Liver (tissue), 9 donors: ENCODE results near the gene ERC1. TPM values are rescaled to one million over a fixed set of nuclear protein-coding genes. Genes with fewer than 3 reads are reported as not detected.

Experiments
- DNase-seq: peaks from one replicate; pipeline ENCODE4 v3.0.0-alpha.2; 2017; ENCODE audit warnings: low spot score
- H3K27ac ChIP-seq, 2 donors: one replicate each; pipeline ENCODE4 v1.7.0; 2013; ENCODE audit warnings: inconsistent platforms in 2 of 2, low read length in 2 of 2, control low read depth in 1 of 2, low read depth in 1 of 2, mild to moderate bottlenecking in 1 of 2
- H3K27me3 ChIP-seq, 4 donors: one replicate each; pipeline versions ENCODE4 v1.6.1 to v1.7.0; 2013; ENCODE audit warnings: low read length in 3 of 4, inconsistent platforms in 1 of 4, mild to moderate bottlenecking in 1 of 4, moderate library complexity in 1 of 4; ENCODE audit not compliant: control insufficient read depth in 4 of 4, insufficient read depth in 4 of 4
- H3K36me3 ChIP-seq, 4 donors: one replicate each; pipeline versions ENCODE4 v1.6.1 to v1.7.0; 2013; ENCODE audit warnings: low read length in 3 of 4, mild to moderate bottlenecking in 3 of 4, low read depth in 1 of 4, moderate library complexity in 1 of 4; ENCODE audit not compliant: control insufficient read depth in 4 of 4, insufficient read depth in 3 of 4
- H3K4me1 ChIP-seq, 4 donors: one replicate each; pipeline versions ENCODE4 v1.6.1 to v1.7.0; 2013; ENCODE audit warnings: low read length in 3 of 4, mild to moderate bottlenecking in 3 of 4, moderate library complexity in 1 of 4; ENCODE audit not compliant: control insufficient read depth in 4 of 4, insufficient read depth in 4 of 4
- H3K4me3 ChIP-seq, 3 donors: one replicate each; pipeline versions ENCODE4 v1.6.1 to v1.7.0; 2013; ENCODE audit warnings: low read length in 3 of 3, control low read depth in 1 of 3, low read depth in 1 of 3, mild to moderate bottlenecking in 1 of 3
- H3K9ac ChIP-seq, 2 donors: one replicate each; pipeline ENCODE4 v1.7.0; 2013; ENCODE audit warnings: low read length in 2 of 2, mild to moderate bottlenecking in 2 of 2, moderate library complexity in 2 of 2, control low read depth in 1 of 2, low read depth in 1 of 2
- H3K9me3 ChIP-seq, 4 donors: one replicate each; pipeline versions ENCODE4 v1.6.1 to v1.7.0; 2013; ENCODE audit warnings: low read length in 3 of 4; ENCODE audit not compliant: control insufficient read depth in 4 of 4
- EGR1 ChIP-seq, 2 donors: IDR thresholded peaks; 2 replicates each; pipeline ENCODE4 v1.6.1; 2016 to 2018; ENCODE audit warnings: antibody characterized with exemption in 2 of 2, low read depth in 2 of 2
- FOXA1 ChIP-seq: IDR thresholded peaks from 2 replicates; pipeline ENCODE4 v1.6.1; 2016; ENCODE audit warnings: antibody characterized with exemption
- FOXA2 ChIP-seq: IDR thresholded peaks from 2 replicates; pipeline ENCODE4 v1.6.1; 2016; ENCODE audit warnings: antibody characterized with exemption
- GABPA ChIP-seq, 2 donors: IDR thresholded peaks in 1 of 2; conservative IDR thresholded peaks in 1 of 2; 2 replicates each; pipeline ENCODE4 v1.6.1; 2016; ENCODE audit warnings: antibody characterized with exemption in 2 of 2, mild to moderate bottlenecking in 1 of 2, moderate library complexity in 1 of 2
- HNF4A ChIP-seq, 2 donors: conservative IDR thresholded peaks; 2 replicates each; pipeline ENCODE4 v1.6.1; 2016; ENCODE audit warnings: antibody characterized with exemption in 2 of 2, mild to moderate bottlenecking in 2 of 2
- HNF4G ChIP-seq: IDR thresholded peaks from 2 replicates; pipeline ENCODE4 v1.6.1; 2016; ENCODE audit warnings: antibody characterized with exemption
- JUND ChIP-seq, 2 donors: IDR thresholded peaks; 2 replicates each; pipeline ENCODE4 v1.6.1; 2016; ENCODE audit warnings: antibody characterized with exemption in 2 of 2
- NR2F2 ChIP-seq: IDR thresholded peaks from 2 replicates; pipeline ENCODE4 v1.6.1; 2016; ENCODE audit warnings: antibody characterized with exemption
- RAD21 ChIP-seq, 2 donors: IDR thresholded peaks; 2 replicates each; pipeline ENCODE4 v1.6.1; 2016; ENCODE audit warnings: antibody characterized with exemption in 2 of 2, mild to moderate bottlenecking in 2 of 2
- RXRA ChIP-seq, 2 donors: IDR thresholded peaks; 2 replicates each; pipeline ENCODE4 v1.6.1; 2017 to 2018; ENCODE audit warnings: antibody characterized with exemption in 2 of 2, mild to moderate bottlenecking in 1 of 2
- SP1 ChIP-seq: IDR thresholded peaks from 2 replicates; pipeline ENCODE4 v1.6.1; 2018; ENCODE audit warnings: antibody characterized with exemption, mild to moderate bottlenecking
- TAF1 ChIP-seq: conservative IDR thresholded peaks from 2 replicates; pipeline ENCODE4 v1.6.1; 2016; ENCODE audit warnings: antibody characterized with exemption, mild to moderate bottlenecking
- YY1 ChIP-seq: IDR thresholded peaks from 2 replicates; pipeline ENCODE4 v1.6.1; 2016; ENCODE audit warnings: antibody characterized with exemption, mild to moderate bottlenecking
- WGBS: extraction: QIAGEN DNeasy Blood & Tissue Kit; methylation state at CpG from one replicate; pipeline ENCODE4 v1.1.7; 2013; 5-methylcytosine and 5-hydroxymethylcytosine counted together
- polyA plus RNA-seq, 2 donors: library from polyadenylated mRNA; stranded (reverse) in 1 of 2; unstranded in 1 of 2; fragments of 200-250 nt in 1 of 2; fragments of >200 nt in 1 of 2; fragmentation: Nextera tagmentation in 1 of 2; extraction: Ambion mirVana in 1 of 2; gene quantifications; one replicate each; pipeline versions ENCODE4 v1.2.1 to v1.2.3, GENCODE V29; 2013 to 2015
- total RNA-seq, 2 donors: library from RNA; depleted of rRNA; stranded (reverse); fragments of >200 nt; gene quantifications; one replicate each; pipeline ENCODE4 v1.2.3, GENCODE V29; 2014
- TF ChIP-seq, protein P1 (sequence below): IDR thresholded peaks from 2 replicates; pipeline ENCODE4 v1.6.1; 2016; ENCODE audit warnings: antibody characterized with exemption
- TF ChIP-seq, protein P2 (sequence below): IDR thresholded peaks from 2 replicates; pipeline ENCODE4 v1.6.1; 2016; ENCODE audit warnings: antibody characterized with exemption, mild to moderate bottlenecking
- TF ChIP-seq, protein P3 (sequence below): fragments of 150-350 bp; IDR thresholded peaks from 2 replicates; pipeline ENCODE4 v1.5.1; 2017; ENCODE audit warnings: improper control_type of control experiment, low read depth, low read length; ENCODE audit not compliant: missing input control
- TF ChIP-seq, protein P4 (sequence below): IDR thresholded peaks from 2 replicates; pipeline ENCODE4 v1.6.1; 2016; ENCODE audit warnings: antibody characterized with exemption
- TF ChIP-seq, protein P5 (sequence below): IDR thresholded peaks from 2 replicates; pipeline ENCODE4 v1.6.1; 2016; ENCODE audit warnings: antibody characterized with exemption
- donor health status: healthy.
- donor health status: healthy.
- donor health status: healthy.
- donor health status: healthy.
- donor health status: healthy.

ERC1 gene
- total and polyA plus RNA-seq, 4 donors = 6.2 to 50.2 (median 10.3) TPM

DNA sequence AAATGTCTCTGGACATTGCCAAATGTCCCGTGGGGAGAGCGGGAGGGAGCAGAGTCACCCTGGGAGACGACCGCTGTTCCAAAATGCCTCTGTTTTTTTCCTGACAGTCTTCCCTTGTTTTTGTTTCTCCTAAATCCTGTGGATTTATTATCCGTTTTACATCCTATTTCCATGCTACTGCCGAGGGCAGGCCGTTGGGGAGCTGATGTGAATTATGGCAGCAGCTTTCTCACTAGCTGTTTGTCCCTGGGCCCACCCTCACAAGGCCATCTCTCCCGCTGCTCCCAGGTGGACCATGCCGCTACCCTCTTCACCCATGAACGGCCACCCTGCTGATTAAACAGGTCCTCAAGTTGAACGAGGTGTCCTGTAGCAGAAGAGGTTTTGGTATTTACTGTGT, 548.1 kb downstream of the ERC1 start:
- Histone ChIP-seq H3K27ac (no peak overlapping the region), H3K27me3 (peaks cover 0 to 18% (median 0%) of the 10 kb centered on the region in 4 donors), H3K36me3 (no peaks in the 10 kb centered on the region), H3K9ac (no peak overlapping the region), H3K9me3 (peaks cover 0 to 3% (median 0%) of the 10 kb centered on the region in 4 donors), H3K4me1 (no peaks in the 10 kb centered on the region), H3K4me3 (no peak overlapping the region)
- DNase-seq = no peak
- 79% methylated on average over 11 of the region's 11 CpGs for WGBS
- TF ChIP-seq TAF1 (no peak), SP1 (no peak), FOXA1 (no peak), YY1 (no peak), RXRA (IDR thresholded peaks at IDR 0.05) (no peak), NR2F2 (no peak), GABPA (IDR thresholded peaks at IDR 0.05 in 1 of 2, conservative IDR thresholded peaks at IDR 0.05 in 1 of 2) (no peak)
- TF ChIP-seq, protein P1, sequence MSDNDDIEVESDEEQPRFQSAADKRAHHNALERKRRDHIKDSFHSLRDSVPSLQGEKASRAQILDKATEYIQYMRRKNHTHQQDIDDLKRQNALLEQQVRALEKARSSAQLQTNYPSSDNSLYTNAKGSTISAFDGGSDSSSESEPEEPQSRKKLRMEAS = no peak

DNA sequence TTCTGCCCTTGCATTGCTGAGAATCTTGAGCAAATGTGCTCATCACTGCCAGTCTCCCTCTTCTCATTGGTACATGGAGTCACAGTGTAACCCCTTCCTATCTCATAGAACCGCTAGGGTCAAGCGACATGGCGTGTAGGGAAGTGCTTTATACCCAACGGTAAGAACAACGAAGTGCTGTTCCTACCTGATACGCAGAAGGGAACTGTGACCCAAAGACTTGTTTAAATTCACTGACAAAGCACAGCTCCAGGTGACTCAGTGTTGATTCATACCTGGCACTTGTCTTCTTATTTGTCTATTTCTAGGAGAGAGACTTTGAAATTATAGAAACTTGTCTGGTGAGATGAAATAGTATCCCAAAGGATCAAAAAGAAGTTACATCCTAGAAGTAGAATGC, 549.7 kb downstream of the ERC1 start:
- H3K4me3 ChIP-seq = no peak overlapping the region
- TF ChIP-seq, protein P2, sequence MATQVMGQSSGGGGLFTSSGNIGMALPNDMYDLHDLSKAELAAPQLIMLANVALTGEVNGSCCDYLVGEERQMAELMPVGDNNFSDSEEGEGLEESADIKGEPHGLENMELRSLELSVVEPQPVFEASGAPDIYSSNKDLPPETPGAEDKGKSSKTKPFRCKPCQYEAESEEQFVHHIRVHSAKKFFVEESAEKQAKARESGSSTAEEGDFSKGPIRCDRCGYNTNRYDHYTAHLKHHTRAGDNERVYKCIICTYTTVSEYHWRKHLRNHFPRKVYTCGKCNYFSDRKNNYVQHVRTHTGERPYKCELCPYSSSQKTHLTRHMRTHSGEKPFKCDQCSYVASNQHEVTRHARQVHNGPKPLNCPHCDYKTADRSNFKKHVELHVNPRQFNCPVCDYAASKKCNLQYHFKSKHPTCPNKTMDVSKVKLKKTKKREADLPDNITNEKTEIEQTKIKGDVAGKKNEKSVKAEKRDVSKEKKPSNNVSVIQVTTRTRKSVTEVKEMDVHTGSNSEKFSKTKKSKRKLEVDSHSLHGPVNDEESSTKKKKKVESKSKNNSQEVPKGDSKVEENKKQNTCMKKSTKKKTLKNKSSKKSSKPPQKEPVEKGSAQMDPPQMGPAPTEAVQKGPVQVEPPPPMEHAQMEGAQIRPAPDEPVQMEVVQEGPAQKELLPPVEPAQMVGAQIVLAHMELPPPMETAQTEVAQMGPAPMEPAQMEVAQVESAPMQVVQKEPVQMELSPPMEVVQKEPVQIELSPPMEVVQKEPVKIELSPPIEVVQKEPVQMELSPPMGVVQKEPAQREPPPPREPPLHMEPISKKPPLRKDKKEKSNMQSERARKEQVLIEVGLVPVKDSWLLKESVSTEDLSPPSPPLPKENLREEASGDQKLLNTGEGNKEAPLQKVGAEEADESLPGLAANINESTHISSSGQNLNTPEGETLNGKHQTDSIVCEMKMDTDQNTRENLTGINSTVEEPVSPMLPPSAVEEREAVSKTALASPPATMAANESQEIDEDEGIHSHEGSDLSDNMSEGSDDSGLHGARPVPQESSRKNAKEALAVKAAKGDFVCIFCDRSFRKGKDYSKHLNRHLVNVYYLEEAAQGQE = no peak
- TF ChIP-seq RAD21 (IDR thresholded peaks at IDR 0.05) (no peak), GABPA (IDR thresholded peaks at IDR 0.05 in 1 of 2, conservative IDR thresholded peaks at IDR 0.05 in 1 of 2) (no peak), HNF4A (conservative IDR thresholded peaks at IDR 0.05) (no peak), NR2F2 (no peak), YY1 (no peak), SP1 (no peak), EGR1 (IDR thresholded peaks at IDR 0.05; ENCODE audit: low read depth in 2 of 2) (no peak), FOXA2 (no peak), JUND (IDR thresholded peaks at IDR 0.05) (no peak), RXRA (IDR thresholded peaks at IDR 0.05) (no peak), FOXA1 (no peak), HNF4G (no peak), TAF1 (no peak)
- TF ChIP-seq, protein P3, sequence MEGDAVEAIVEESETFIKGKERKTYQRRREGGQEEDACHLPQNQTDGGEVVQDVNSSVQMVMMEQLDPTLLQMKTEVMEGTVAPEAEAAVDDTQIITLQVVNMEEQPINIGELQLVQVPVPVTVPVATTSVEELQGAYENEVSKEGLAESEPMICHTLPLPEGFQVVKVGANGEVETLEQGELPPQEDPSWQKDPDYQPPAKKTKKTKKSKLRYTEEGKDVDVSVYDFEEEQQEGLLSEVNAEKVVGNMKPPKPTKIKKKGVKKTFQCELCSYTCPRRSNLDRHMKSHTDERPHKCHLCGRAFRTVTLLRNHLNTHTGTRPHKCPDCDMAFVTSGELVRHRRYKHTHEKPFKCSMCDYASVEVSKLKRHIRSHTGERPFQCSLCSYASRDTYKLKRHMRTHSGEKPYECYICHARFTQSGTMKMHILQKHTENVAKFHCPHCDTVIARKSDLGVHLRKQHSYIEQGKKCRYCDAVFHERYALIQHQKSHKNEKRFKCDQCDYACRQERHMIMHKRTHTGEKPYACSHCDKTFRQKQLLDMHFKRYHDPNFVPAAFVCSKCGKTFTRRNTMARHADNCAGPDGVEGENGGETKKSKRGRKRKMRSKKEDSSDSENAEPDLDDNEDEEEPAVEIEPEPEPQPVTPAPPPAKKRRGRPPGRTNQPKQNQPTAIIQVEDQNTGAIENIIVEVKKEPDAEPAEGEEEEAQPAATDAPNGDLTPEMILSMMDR = no peak
- TF ChIP-seq, protein P4, sequence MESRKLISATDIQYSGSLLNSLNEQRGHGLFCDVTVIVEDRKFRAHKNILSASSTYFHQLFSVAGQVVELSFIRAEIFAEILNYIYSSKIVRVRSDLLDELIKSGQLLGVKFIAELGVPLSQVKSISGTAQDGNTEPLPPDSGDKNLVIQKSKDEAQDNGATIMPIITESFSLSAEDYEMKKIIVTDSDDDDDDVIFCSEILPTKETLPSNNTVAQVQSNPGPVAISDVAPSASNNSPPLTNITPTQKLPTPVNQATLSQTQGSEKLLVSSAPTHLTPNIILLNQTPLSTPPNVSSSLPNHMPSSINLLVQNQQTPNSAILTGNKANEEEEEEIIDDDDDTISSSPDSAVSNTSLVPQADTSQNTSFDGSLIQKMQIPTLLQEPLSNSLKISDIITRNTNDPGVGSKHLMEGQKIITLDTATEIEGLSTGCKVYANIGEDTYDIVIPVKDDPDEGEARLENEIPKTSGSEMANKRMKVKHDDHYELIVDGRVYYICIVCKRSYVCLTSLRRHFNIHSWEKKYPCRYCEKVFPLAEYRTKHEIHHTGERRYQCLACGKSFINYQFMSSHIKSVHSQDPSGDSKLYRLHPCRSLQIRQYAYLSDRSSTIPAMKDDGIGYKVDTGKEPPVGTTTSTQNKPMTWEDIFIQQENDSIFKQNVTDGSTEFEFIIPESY = no peak
- TF ChIP-seq, protein P1 = no peak
- TF ChIP-seq, protein P5, sequence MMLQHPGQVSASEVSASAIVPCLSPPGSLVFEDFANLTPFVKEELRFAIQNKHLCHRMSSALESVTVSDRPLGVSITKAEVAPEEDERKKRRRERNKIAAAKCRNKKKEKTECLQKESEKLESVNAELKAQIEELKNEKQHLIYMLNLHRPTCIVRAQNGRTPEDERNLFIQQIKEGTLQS = no peak
- WGBS = 90% methylated on average over 6 of the region's 6 CpGs
- peaks cover 0 to 3% (median 0%) of the 10 kb centered on the region in 4 donors for H3K9me3 ChIP-seq
- no peak overlapping the region for H3K9ac ChIP-seq
- H3K27ac ChIP-seq = no peak overlapping the region
- peaks cover 0 to 4% (median 0%) of the 10 kb centered on the region in 4 donors for H3K4me1 ChIP-seq
- no peak for DNase-seq
- peaks cover 0 to 15% (median 0%) of the 10 kb centered on the region in 4 donors for H3K27me3 ChIP-seq
- no peaks in the 10 kb centered on the region for H3K36me3 ChIP-seq
